ENCODE data around the gene SPAG6. TPM values are rescaled to one million over a fixed set of nuclear protein-coding genes. Genes with fewer than 3 reads are reported as not detected.

SPAG6 gene
- total and polyA plus RNA-seq, 9 of the 15 experiments (the other 6 are each of a cell fraction or from before 2014, with no cell fraction given): 3.5 to 23.1 (median 11.8) TPM

GRCh38 chr10:22427101-22427500 lies 81.8 kb downstream of the SPAG6 start (continued):
- TF ChIP-seq GMEB1 (CRISPR knock-in tag; IDR thresholded peaks at IDR 0.05): no peak
- no peak for TF ChIP-seq NR0B1 (IDR thresholded peaks at IDR 0.05; ENCODE audit: partially characterized antibody)
- TF ChIP-seq GABPB2 (CRISPR knock-in tag; conservative IDR thresholded peaks at IDR 0.05): no peak
- TF ChIP-seq HBP1 (CRISPR knock-in tag; IDR thresholded peaks at IDR 0.05): no peak
- peak; percentile 87 for TF ChIP-seq ZNF316 (IDR thresholded peaks at IDR 0.05)
- no peak for TF ChIP-seq USF2 (CRISPR knock-in tag; IDR thresholded peaks at IDR 0.05)
- TF ChIP-seq ZHX1 (conservative IDR thresholded peaks at IDR 0.05; ENCODE audit: low read length): no peak
- TF ChIP-seq SMAD2 (IDR thresholded peaks at IDR 0.05; ENCODE audit: low read depth, low read length): no peak
- no peak for TF ChIP-seq SRF (CRISPR knock-in tag; IDR thresholded peaks at IDR 0.05)
- peak; percentile 75 for TF ChIP-seq NFE2 (IDR thresholded peaks at IDR 0.05; ENCODE audit: low read depth)
- TF ChIP-seq ZNF184 (CRISPR knock-in tag; IDR thresholded peaks at IDR 0.05): no peak
- no peak for TF ChIP-seq PHTF2 (CRISPR knock-in tag; IDR thresholded peaks at IDR 0.05)
- no peak for TF ChIP-seq PRPF4 (IDR thresholded peaks at IDR 0.05; ENCODE audit: insufficient read depth, low read depth, low read length, poor library complexity, severe bottlenecking)
- peak; percentile 76; the same call in 1 of the 2 replicates for TF ChIP-seq SMARCE1 (IDR thresholded peaks at IDR 0.05)
- TF ChIP-seq HCFC1 (IDR thresholded peaks at IDR 0.05; ENCODE audit: low read depth, low read length): no peak
- no peak for TF ChIP-seq ZBTB33 (CRISPR knock-in tag; IDR thresholded peaks at IDR 0.05)
- TF ChIP-seq ERF (CRISPR knock-in tag; IDR thresholded peaks at IDR 0.05): no peak
- no peak for TF ChIP-seq L3MBTL2 (IDR thresholded peaks at IDR 0.05)
- TF ChIP-seq SLC30A9 (CRISPR knock-in tag; IDR thresholded peaks at IDR 0.05): no peak
- TF ChIP-seq MAZ (CRISPR knock-in tag; conservative IDR thresholded peaks at IDR 0.05 in 1 of 2, IDR thresholded peaks at IDR 0.05 in 1 of 2): peak in 1 of 2 experiments; percentile 25; a peak in 1 of 4 replicates
